HG02588 (cell line): Measurements from ENCODE around the gene GRPEL1.

ENCODE experiments used
- ATAC-seq: cut with Tn5 transposase; IDR thresholded peaks from one replicate; pipeline ENCODE4 v1.9.1; 2021; ENCODE audit warnings: mild to moderate bottlenecking, moderate library complexity; ENCODE audit not compliant: unreplicated experiment

GRPEL1 gene

DNA sequence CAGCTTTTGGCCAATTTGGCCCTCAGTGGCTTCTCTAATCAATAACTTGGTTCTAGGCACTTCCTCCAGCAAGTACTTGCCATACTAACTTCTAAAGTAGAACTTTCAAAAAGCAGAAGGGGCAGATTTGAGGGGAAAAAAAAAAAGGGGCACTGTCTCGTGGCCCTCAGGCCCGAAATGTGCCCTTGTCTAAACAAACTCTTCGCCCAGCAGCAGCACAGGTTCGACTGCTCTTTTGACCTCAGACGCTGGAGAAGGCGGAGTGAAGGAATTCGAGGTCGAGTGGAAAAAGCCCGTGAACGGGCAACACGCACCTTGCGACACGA, 775 bp downstream of the GRPEL1 start:
- ATAC-seq = no peak

DNA sequence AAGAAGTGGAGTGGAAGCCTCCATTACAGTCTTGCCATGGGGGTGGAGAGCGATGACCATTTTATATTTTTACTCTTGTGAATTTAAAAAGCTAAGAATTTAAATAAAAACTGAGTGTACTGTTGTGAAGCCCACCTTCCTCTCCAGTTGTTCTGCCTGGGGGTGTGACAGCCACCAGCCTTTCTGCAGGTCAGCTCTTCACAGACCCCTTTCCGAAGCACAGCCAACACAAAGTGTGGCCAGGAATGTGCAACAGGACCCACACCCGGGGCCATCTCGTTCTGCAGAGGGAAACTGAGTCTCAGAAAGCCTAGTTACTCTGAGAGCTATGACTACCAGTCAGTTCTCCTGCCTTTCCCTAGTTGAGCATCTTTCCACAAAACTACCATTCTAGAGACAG, 1.4 kb downstream of the GRPEL1 start:
- ATAC-seq = no peak

- ATAC-seq = no peak
These were observed 1.9 kb downstream of the GRPEL1 start for GRCh38 chr4:7066006-7066405.

DNA sequence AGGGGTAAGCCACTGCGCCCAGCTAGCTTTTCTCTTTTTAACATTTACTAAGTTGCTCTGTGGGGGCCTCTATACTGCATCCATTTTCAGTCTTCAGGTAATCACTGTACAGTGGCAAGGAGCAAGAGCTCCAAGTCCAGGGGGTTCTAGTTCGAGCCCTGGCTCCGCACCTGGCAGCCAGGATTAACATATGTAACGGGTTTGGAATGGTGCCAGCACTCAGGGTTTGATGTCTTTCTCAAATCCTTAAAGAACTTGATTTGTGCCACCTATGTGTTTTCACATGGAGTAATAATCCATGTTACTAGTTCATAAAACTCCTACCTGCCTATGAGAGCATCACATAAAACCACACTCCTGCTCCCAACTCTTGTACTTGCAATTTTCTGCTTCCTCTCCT, 4.5 kb downstream of the GRPEL1 start:
- no peak for ATAC-seq

- ATAC-seq = no peak
These were observed 5.0 kb downstream of the GRPEL1 start for GRCh38 chr4:7062816-7063215.

GRCh38 chr4:7061815-7062214, 6.0 kb downstream of the GRPEL1 start:
- ATAC-seq = no peak

DNA sequence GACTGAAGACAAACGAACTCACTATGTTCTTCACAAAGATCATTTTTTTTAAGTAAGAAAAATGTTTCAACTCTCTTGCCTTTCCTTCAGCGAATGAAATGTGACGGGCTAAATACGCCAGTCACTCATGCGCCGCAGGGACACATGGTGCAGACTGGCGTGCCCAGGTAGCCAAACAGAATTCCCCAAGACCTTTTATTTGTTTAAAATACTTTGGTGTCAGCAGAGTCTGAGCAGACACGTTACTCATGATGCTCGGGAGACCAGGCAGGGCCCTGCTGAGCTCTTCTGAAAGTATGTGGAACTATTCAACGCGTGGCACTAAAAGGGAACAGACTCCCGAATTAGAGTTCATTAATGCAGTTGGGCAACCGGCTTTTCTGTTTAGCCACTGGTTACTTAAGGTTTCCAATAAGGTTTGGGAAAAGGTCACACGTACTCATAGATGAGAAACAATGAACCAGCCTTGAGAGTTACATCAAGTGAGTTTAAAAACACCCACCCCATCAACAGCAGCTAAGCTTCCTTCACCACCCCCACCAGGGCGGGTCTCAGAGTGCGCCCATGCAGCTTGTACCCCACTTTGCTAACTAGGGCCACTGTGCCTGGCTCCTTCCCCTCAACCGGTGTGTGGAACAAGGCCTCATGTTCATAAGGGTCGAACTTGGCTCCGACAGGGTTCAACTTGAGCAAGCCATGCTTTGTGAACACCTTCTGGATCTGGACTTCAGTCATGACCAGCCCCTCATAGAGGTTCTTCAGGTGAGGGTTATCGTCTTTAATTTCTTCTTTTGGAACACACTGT, 7.3 kb downstream of the GRPEL1 start:
- no peak for ATAC-seq

GRCh38 chr4:7059662-7060061, 8.2 kb downstream of the GRPEL1 start:
- no peak for ATAC-seq

GRCh38 chr4:7058792-7059191, 9.1 kb downstream of the GRPEL1 start:
- no peak for ATAC-seq

GRCh38 chr4:7055990-7056325, 11.9 kb downstream of the GRPEL1 start:
- ATAC-seq = no peak

DNA sequence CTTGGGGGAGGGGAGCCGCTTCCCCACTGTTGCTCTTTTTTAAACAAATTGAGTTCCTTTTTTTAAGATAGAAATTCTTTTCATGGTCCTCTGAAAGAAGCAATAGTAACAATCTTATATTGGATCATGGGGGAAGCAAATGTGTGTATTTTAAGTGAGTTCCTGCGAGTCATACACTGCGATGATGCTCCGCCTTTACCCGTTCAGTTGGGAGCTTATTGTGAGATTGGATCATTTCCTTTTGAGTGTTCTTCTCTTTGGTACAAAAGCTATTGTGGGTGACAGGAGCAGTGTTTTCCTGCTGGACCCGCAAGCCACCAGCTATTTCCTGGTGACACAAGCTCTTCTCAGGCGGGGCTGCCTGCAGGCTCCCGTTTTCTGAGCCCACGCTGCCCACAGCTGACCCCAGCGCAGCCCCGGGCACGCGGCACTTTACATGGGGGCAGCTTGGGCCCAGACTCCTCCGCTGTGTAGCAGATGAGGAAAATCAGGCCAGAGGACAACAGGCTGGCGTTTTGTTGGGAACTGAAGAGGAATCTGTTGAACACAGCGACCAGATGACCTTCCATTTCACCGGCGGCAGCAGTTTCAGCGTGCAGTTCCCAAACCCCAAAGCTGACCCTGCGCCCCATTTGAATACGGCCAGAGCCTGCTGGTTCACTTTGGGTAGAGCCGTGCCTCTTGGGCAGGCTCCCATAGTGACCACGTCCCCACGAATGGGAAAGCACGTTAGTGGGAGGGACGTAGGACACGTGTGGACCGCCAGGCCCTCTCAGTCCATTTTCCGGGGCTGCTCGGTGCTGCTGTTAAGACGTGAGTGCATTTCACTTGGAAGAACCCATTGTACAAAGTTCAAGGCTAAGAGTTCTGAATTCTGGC, 12.5 kb downstream of the GRPEL1 start:
- ATAC-seq = no peak

DNA sequence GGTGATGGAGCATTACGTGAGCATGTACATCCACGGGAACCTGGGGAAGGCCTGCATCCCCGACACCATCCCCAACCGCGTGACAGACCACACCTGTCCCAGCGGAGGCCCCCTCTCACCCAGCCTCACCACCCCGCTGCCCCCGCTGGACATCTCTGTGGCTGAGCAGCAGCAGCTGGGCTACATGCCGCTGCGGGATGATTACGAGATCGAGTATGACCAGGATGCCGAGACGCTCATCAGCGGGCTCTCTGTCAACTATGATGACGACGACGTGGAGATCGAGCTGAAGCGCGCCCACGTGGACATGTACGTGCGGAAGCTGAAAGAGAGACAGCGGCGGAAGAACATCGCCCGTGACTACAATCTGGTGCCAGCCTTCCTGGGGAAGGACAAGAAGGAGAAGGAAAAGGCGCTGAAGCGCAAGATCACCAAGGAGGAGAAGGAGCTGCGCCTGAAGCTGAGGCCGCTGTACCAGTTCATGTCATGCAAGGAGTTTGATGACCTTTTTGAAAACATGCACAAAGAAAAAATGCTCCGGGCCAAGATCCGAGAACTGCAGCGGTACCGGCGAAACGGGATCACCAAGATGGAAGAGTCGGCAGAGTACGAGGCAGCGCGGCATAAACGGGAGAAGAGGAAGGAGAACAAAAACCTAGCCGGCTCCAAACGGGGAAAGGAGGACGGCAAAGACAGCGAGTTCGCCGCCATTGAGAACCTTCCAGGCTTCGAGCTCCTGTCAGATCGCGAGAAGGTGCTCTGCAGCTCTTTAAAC, 13.6 kb downstream of the GRPEL1 start:
- no peak for ATAC-seq

- ATAC-seq = no peak
These were observed 14.7 kb downstream of the GRPEL1 start for GRCh38 chr4:7052923-7053715.

- ATAC-seq = no peak
These were observed 15.6 kb downstream of the GRPEL1 start for GRCh38 chr4:7052313-7052712.

- no peak for ATAC-seq
These were observed 16.0 kb downstream of the GRPEL1 start for GRCh38 chr4:7051905-7052304.

GRCh38 chr4:7051144-7051495, 16.7 kb downstream of the GRPEL1 start:
- ATAC-seq = no peak

DNA sequence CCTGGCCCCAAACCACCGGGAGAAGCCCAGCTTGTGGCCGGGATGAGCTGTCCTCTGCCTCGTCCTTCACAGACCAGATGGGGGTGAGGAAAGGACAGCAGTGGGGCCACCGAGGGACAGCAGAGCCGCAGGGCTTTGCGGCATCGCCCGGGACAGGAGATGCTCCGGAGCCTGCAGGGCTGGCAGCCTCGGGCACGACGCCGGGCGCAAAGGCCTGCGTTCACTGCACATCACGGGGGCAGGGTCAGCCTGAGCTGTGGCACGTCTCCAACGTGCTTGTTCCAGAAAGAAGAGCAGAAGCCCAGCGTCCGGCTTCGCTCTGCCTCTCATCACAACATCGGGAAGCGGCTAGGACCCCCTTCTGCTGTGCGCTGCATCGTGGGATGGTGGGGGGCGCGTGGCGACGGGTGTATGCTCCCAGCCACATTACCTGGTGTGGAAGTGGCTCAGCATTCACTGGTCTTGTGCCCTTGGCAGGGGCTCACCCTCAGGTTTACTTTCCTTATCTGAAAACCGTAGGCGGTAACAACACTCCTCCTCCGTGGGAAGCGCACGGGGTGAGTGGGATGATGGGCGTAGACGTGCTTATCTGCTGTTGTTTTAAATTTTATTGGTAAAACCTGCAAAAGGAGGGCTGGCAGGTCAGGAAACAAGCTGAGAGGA, 17.3 kb downstream of the GRPEL1 start:
- no peak for ATAC-seq

DNA sequence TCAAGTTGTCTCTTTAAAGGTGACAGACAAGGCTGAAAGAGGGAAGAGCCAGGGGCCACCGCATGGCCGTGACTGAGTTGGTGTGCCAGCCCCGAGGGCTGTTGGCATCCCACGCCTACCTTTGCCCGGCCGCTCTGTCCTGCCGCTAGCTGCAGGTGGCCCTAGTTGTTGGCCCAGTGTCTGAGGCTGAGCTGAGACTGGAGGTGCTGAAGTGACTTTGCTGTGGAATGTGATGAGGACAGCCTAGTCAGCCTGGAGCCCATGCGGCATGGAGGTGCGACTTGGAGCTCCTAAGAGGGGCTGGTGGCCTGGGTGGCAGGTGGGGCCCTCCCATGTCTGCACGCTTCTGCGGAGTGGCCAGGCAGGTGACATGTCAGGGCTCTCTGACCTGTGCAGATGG, 18.1 kb downstream of the GRPEL1 start:
- no peak for ATAC-seq

DNA sequence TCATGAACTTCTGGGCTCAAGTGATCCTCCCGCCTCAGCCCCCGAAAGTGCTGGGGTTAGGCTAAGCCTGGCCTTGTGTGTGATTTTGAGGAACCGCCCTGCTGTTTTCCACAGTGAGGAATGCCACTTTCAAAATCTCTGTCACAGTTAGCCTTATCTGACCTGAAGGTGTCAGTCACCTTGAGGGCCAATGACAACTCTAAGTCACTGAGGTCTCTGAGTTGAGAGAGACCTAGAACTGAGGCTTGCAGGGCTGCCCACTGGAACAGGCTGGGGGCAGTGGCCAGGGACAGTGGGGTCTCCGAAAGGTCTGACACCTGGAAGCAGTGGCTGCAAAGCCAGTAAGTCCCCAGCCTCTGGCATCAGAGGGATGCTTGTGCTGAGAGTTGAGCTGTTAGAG, 18.6 kb downstream of the GRPEL1 start:
- no peak for ATAC-seq

GRCh38 chr4:7048642-7049041, 19.2 kb downstream of the GRPEL1 start:
- ATAC-seq = no peak
